Measurements from ENCODE around the gene GTF2I. TPM values are rescaled to one million over a fixed set of nuclear protein-coding genes. Genes with fewer than 3 reads are reported as not detected.
A peak's percentile ranks its signal among the peaks of the same experiment; 100 is the strongest.
"Not testable (repeated sequence)": the region's sequence is repeated elsewhere in the genome, so short reads cannot be mapped to it uniquely, and the experiment has no call there.

Gene GTF2I
- polyA plus RNA-seq, 4 donors: 21.6 to 165 (median 29.8) TPM

- not testable (repeated sequence) for H3K27ac ChIP-seq (ENCODE audit: low read depth in 1 of 3, low read length in 2 of 3); FAIRE-seq; H3K36me3 ChIP-seq (ENCODE audit: control insufficient read depth in 3 of 3, insufficient read depth in 2 of 3, low read depth in 1 of 3, low read length in 3 of 3); H3K27me3 ChIP-seq (ENCODE audit: control insufficient read depth in 3 of 3, insufficient read depth in 3 of 3, low read length in 3 of 3); H3K9me3 ChIP-seq (ENCODE audit: control insufficient read depth in 2 of 2, insufficient read depth in 1 of 2, low read depth in 1 of 2, low read length in 1 of 2); DNase-seq; H3K4me3 ChIP-seq (ENCODE audit: low read depth in 1 of 3, low read length in 3 of 3)
- peaks cover 0 to 20% (median 0%) of the 10 kb centered on the region in 3 donors for H3K4me1 ChIP-seq (ENCODE audit: control insufficient read depth in 3 of 3, insufficient read depth in 2 of 3, low read depth in 1 of 3, low read length in 2 of 3)
- WGBS, 3 donors: 86 to 93% (median 91%) methylated on average over 12 of the region's 12 CpGs
Measured at GRCh38 chr7:74651133-74651504, 6.4 kb upstream of the GTF2I start.

DNA sequence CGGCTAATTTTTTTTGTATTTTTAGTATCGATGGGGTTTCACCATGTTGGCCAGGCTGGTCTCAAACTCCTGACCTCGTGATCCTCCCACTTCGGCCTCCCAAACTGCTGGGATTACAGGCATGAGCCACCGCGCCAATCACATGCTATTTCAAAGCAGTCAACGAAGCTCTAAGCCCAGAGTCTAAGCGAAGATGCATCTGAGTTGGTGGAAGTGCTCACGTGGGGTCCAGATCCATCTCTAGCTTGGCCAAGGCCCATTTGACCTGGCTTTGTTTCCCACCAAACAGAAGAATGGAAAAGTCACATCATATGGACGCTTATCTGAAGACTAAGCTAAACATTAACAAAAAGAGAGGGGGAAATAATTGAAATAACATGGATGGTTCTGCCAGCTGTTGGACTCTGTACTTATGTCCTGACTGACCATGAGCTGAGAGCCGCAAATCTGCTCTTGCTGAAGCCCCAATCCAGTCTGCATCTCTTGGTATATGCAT, 3.8 kb upstream of the GTF2I start:
- no peak for FAIRE-seq
- 61 to 83% (median 65%) methylated on average over 11 of the region's 11 CpGs for WGBS, 3 donors
- Histone ChIP-seq H3K4me1 (ENCODE audit: control insufficient read depth in 3 of 3, insufficient read depth in 2 of 3, low read depth in 1 of 3, low read length in 2 of 3) (peaks cover 0 to 23% (median 0%) of the 10 kb centered on the region in 3 donors), H3K4me3 (ENCODE audit: low read depth in 1 of 3, low read length in 3 of 3) (no peak overlapping the region), H3K9me3 (ENCODE audit: control insufficient read depth in 2 of 2, insufficient read depth in 1 of 2, low read depth in 1 of 2, low read length in 1 of 2) (no peaks in the 10 kb centered on the region), H3K27me3 (ENCODE audit: control insufficient read depth in 3 of 3, insufficient read depth in 3 of 3, low read length in 3 of 3) (no peaks in the 10 kb centered on the region), H3K36me3 (ENCODE audit: control insufficient read depth in 3 of 3, insufficient read depth in 2 of 3, low read depth in 1 of 3, low read length in 3 of 3) (no peaks in the 10 kb centered on the region), H3K27ac (ENCODE audit: low read depth in 1 of 3, low read length in 2 of 3) (peak overlapping the region in 1 of 3 donors; percentile 41)
- peak; percentile 72 to 86 for DNase-seq

DNA sequence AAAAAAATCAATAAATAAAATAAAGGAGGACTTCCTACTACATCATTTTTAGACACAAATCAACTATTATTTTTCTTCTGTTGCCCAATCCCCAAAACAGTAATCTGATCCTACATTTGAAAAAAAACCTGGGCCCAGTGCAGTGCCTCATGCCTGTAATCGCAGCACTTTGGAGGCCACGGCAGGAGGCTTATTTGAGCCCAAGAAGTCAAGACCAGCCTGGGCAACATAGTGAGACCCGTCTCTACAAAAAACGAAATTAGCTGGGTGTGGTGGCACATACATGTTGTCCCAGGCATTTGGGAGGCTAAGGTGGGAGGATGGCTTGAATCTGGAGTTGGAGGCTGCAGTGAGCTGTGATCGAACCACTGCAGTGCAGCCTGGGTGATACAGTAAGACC, 2.7 kb upstream of the GTF2I start:
- 92% methylated on average over 5 of the region's 5 CpGs for WGBS, 3 donors

DNA sequence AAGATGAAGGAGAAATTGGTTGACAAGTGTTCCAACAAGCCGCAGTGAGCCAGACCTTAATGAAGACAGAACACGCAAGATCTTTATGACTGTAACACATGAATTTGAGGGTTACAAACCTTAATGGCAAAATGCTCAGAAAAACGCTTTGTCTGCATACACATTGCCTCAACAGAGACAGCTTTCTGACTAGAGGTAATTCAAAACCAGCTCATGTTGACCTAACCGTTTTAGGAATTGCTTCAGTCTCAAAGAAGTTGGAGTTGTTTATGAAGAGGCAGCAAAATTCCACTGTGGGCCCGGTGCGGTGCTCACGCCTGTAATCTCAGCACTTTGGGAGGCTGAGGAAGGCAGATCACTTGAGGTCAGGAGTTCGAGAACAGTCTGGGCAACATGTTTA, 2.2 kb upstream of the GTF2I start:
- Histone ChIP-seq H3K36me3 (ENCODE audit: control insufficient read depth in 3 of 3, insufficient read depth in 2 of 3, low read depth in 1 of 3, low read length in 3 of 3) (peaks cover 0 to 14% (median 0%) of the 10 kb centered on the region in 3 donors), H3K9me3 (ENCODE audit: control insufficient read depth in 2 of 2, insufficient read depth in 1 of 2, low read depth in 1 of 2, low read length in 1 of 2) (no peaks in the 10 kb centered on the region), H3K27ac (ENCODE audit: low read depth in 1 of 3, low read length in 2 of 3) (no peak overlapping the region), H3K4me1 (ENCODE audit: control insufficient read depth in 3 of 3, insufficient read depth in 2 of 3, low read depth in 1 of 3, low read length in 2 of 3) (peaks cover 0 to 34% (median 4%) of the 10 kb centered on the region in 3 donors), H3K4me3 (ENCODE audit: low read depth in 1 of 3, low read length in 3 of 3) (no peak overlapping the region), H3K27me3 (ENCODE audit: control insufficient read depth in 3 of 3, insufficient read depth in 3 of 3, low read length in 3 of 3) (no peaks in the 10 kb centered on the region)
- WGBS, 3 donors: 77 to 84% (median 84%) methylated on average over 8 of the region's 8 CpGs
- FAIRE-seq: no peak
- no peak for DNase-seq

More for the DNA sequence above, 2.7 kb upstream of the GTF2I start:
- Histone ChIP-seq H3K4me1 (ENCODE audit: control insufficient read depth in 3 of 3, insufficient read depth in 2 of 3, low read depth in 1 of 3, low read length in 2 of 3) (peaks cover 0 to 29% (median 0%) of the 10 kb centered on the region in 3 donors), H3K27me3 (ENCODE audit: control insufficient read depth in 3 of 3, insufficient read depth in 3 of 3, low read length in 3 of 3) (no peaks in the 10 kb centered on the region), H3K4me3 (ENCODE audit: low read depth in 1 of 3, low read length in 3 of 3) (no peak overlapping the region), H3K9me3 (ENCODE audit: control insufficient read depth in 2 of 2, insufficient read depth in 1 of 2, low read depth in 1 of 2, low read length in 1 of 2) (no peaks in the 10 kb centered on the region), H3K36me3 (ENCODE audit: control insufficient read depth in 3 of 3, insufficient read depth in 2 of 3, low read depth in 1 of 3, low read length in 3 of 3) (peaks cover 0 to 10% (median 0%) of the 10 kb centered on the region in 3 donors), H3K27ac (ENCODE audit: low read depth in 1 of 3, low read length in 2 of 3) (no peak overlapping the region)
- DNase-seq (no peak), FAIRE-seq (no peak)

DNA sequence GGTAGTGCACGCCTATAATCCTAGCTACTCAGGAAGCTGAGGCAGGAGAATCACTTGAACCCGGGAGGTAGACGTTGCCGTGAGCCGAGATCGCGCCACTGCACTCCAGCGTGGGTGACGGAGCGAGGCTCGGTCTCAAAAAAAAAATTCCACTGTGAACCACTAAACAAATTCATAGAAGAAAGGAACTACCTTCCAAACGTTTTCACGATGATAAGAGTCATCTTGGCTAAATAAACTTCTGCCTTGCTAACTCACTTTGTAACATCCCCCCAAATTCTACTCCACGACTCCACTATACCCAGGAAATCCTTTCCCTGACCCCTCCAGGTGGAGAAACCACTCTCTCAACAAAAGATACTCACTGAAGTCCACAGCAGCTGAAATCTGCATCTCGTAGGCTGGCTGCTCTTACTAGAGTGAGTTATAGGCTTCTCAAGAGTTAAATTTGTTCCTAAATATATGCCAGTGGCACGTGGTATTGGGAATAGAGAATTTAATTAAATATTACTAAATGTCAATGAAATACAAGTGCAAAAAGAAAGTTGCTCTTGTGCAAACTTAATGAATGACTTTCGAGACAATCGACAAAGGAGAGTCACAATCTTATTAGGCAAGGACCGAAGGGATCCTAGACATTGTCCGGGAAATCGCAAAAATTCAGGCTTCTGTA, 1.6 kb upstream of the GTF2I start:
- H3K4me1 ChIP-seq (ENCODE audit: control insufficient read depth in 3 of 3, insufficient read depth in 2 of 3, low read depth in 1 of 3, low read length in 2 of 3): peaks cover 0 to 40% (median 4%) of the 10 kb centered on the region in 3 donors
- 38 to 52% (median 49%) methylated on average over 21 of the region's 21 CpGs for WGBS, 3 donors
- H3K36me3 ChIP-seq (ENCODE audit: control insufficient read depth in 3 of 3, insufficient read depth in 2 of 3, low read depth in 1 of 3, low read length in 3 of 3): peaks cover 0 to 19% (median 0%) of the 10 kb centered on the region in 3 donors
- H3K9me3 ChIP-seq (ENCODE audit: control insufficient read depth in 2 of 2, insufficient read depth in 1 of 2, low read depth in 1 of 2, low read length in 1 of 2): no peaks in the 10 kb centered on the region
- no peak for DNase-seq
- peak overlapping the region in 2 of 3 donors; percentile 48 to 94 for H3K27ac ChIP-seq (ENCODE audit: low read depth in 1 of 3, low read length in 2 of 3)
- no peak for FAIRE-seq
- H3K27me3 ChIP-seq (ENCODE audit: control insufficient read depth in 3 of 3, insufficient read depth in 3 of 3, low read length in 3 of 3): no peaks in the 10 kb centered on the region
- H3K4me3 ChIP-seq (ENCODE audit: low read depth in 1 of 3, low read length in 3 of 3): peak overlapping the region in 2 of 3 donors; percentile 72 to 75

- FAIRE-seq (no peak), DNase-seq (peak; percentile 48 to 56)
- WGBS, 3 donors: 0 to 1% (median 0%) methylated on average over 23 of the region's 23 CpGs
- peaks cover 0 to 46% (median 4%) of the 10 kb centered on the region in 3 donors for H3K4me1 ChIP-seq (ENCODE audit: control insufficient read depth in 3 of 3, insufficient read depth in 2 of 3, low read depth in 1 of 3, low read length in 2 of 3)
- H3K27ac ChIP-seq (ENCODE audit: low read depth in 1 of 3, low read length in 2 of 3): peak overlapping the region in 2 of 3 donors; percentile 48 to 94
- no peaks in the 10 kb centered on the region for H3K27me3 ChIP-seq (ENCODE audit: control insufficient read depth in 3 of 3, insufficient read depth in 3 of 3, low read length in 3 of 3)
- H3K4me3 ChIP-seq (ENCODE audit: low read depth in 1 of 3, low read length in 3 of 3): peak overlapping the region; percentile 72 to 79 (median 75)
- no peaks in the 10 kb centered on the region for H3K9me3 ChIP-seq (ENCODE audit: control insufficient read depth in 2 of 2, insufficient read depth in 1 of 2, low read depth in 1 of 2, low read length in 1 of 2)
- H3K36me3 ChIP-seq (ENCODE audit: control insufficient read depth in 3 of 3, insufficient read depth in 2 of 3, low read depth in 1 of 3, low read length in 3 of 3): peaks cover 0 to 25% (median 0%) of the 10 kb centered on the region in 3 donors
Measured at GRCh38 chr7:74656441-74656836, 1.1 kb upstream of the GTF2I start.

- Histone ChIP-seq H3K9me3 (ENCODE audit: control insufficient read depth in 2 of 2, insufficient read depth in 1 of 2, low read depth in 1 of 2, low read length in 1 of 2) (no peaks in the 10 kb centered on the region), H3K4me3 (ENCODE audit: low read depth in 1 of 3, low read length in 3 of 3) (peak overlapping the region; percentile 75 to 99 (median 79)), H3K4me1 (ENCODE audit: control insufficient read depth in 3 of 3, insufficient read depth in 2 of 3, low read depth in 1 of 3, low read length in 2 of 3) (peaks cover 0 to 46% (median 4%) of the 10 kb centered on the region in 3 donors), H3K36me3 (ENCODE audit: control insufficient read depth in 3 of 3, insufficient read depth in 2 of 3, low read depth in 1 of 3, low read length in 3 of 3) (peaks cover 0 to 25% (median 0%) of the 10 kb centered on the region in 3 donors), H3K27ac (ENCODE audit: low read depth in 1 of 3, low read length in 2 of 3) (peak overlapping the region; percentile 57 to 94 (median 93)), H3K27me3 (ENCODE audit: control insufficient read depth in 3 of 3, insufficient read depth in 3 of 3, low read length in 3 of 3) (no peaks in the 10 kb centered on the region)
- DNase-seq: peak; percentile 97 to 99
- no peak for FAIRE-seq
- 0 to 1% (median 0%) methylated on average over 39 to 60 of the region's 60 CpGs for WGBS, 3 donors
Measured at GRCh38 chr7:74656837-74657691, 454 bp upstream of the GTF2I start.

All from small intestine (tissue), 7 donors.